ENCODE results near the gene PXDC1.

- no peak for TF ChIP-seq POLR2A (IDR thresholded peaks at IDR 0.05; ENCODE audit: low read length)
- TF ChIP-seq GATA1 (IDR thresholded peaks at IDR 0.05; ENCODE audit: low read depth, low read length): no peak
These were observed 8.2 kb upstream of the PXDC1 start for GRCh38 chr6:3759646-3760232.
